GM18873 (cell line): ENCODE measurements around the gene AXIN2.

Experiments used
- ATAC-seq: cut with Tn5 transposase; IDR thresholded peaks from one replicate; pipeline ENCODE4 v1.9.1; 2021; ENCODE audit warnings: mild to moderate bottlenecking, moderate library complexity, moderate number of reproducible peaks; ENCODE audit not compliant: unreplicated experiment, low FRiP score

AXIN2 gene

GRCh38 chr17:65556014-65556909, 5.2 kb downstream of the AXIN2 start:
- no peak for ATAC-seq

- no peak for ATAC-seq
Measured at GRCh38 chr17:65554553-65555223, 6.8 kb downstream of the AXIN2 start.

DNA sequence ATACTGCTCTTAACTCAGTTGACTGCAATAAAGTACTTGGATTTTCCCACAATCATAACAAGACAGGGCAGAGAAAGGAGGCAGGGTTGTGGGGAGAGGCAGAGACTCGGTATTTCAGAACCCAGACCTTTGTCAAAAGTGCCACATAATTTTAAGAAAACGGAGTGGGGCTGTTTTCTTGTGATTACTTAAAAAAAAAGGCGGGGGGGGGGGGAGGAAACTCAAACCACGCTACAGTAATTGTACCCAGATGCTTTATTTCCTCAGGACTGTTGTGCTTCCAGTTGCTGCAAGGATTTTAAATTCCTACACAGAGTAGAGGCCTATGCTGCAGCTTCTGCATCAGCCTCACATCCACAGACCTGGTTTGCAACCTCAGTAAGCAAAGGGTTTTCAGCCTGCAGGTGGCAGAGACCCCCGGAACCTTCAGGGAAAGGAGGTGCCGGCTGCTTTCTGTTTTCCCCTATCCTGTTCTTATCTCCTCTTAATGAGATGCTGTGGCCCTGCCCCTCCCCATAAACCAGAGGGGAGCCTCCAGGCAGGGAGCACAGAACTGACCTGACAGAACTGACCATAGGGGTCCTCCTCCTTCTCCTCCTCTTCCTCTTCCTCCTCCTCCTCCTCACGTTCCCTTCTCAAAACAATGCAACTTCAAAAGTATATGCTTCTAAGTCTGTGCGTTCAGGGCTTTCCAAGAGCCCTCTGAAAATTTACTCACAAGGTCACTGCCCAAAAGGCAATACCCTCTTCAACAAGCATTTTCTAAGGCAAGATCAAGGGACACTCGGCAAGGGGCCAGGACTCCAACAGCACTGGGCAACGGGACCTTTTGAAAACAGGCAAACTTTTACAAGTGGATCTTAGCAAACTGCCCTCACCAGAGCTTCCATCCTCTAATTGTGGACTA, 7.5 kb downstream of the AXIN2 start:
- ATAC-seq: no peak

DNA sequence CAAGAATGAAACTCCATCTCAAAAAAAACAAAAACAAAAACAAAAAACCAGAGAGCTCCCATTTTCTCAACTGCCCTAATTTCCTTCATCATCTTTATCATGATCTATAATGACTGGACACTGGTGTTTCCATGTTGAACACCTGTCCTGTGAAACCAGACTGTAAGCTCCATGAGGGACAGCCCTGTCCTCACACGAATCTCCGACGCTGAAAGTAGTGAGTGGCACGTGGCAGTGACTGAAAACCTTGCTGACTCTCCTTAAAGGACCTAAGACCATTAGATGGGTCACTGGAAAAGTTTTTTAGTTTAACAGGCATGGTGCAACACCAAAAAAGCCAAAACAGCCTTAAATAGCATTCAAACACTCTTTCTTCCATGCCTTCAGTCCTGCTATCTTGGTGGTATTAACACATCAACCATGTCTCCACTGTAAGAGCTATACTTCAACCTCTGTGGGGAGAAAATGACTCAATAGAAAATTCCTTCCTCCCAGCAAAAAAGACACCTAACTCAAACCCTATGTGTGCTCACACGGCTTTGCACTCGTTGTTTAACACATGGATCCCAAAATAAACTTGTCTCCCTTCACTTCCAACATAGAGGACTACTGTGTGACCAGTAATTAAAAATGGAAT, 8.3 kb downstream of the AXIN2 start:
- ATAC-seq: no peak

DNA sequence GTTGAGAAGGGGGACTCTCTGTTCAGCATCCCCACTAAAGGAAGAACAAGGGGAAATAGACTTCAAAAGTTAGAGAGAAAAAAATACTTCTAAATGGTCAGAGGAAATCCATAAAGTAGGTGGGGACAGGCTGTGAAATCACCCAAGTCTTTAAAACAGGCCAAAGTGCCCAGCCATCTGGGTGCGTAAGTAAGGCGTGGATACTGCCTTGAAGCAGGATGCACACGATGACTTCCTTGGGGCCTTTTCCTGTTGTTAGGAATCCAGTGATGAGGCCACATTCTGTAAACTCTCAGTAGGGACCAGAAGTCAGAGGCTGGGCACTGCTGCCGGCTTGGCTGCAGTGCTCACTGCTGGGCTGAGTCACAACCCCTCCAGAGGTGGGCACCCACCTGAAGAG, 9.2 kb downstream of the AXIN2 start:
- ATAC-seq: no peak

- ATAC-seq: no peak
Measured at GRCh38 chr17:65551267-65552040, 10.0 kb downstream of the AXIN2 start.

DNA sequence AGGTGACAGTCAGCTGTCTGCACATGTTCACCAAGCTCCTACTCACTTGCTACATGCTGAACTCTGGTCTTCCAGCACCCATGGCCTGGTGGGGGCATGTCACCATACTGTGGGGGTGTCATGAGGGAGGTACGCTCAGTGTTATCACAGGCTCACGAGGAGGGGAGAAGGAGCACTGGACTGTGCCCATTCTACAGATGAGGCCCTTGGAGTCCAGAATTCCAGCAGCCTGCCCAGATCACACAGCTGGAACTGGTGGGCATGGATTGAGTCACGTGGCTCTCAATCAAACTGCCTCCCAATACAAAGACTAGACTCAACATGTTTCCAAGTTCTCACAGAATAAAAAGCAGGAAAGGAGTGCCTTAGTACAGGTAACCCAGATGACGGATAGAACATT, 10.7 kb downstream of the AXIN2 start:
- no peak for ATAC-seq

GRCh38 chr17:65550075-65550662, 11.3 kb downstream of the AXIN2 start:
- ATAC-seq: no peak

- ATAC-seq: no peak
Measured at GRCh38 chr17:65548269-65548969, 13.0 kb downstream of the AXIN2 start.

GRCh38 chr17:65547253-65547670, 14.2 kb downstream of the AXIN2 start:
- ATAC-seq: no peak

- no peak for ATAC-seq
Measured at GRCh38 chr17:65546579-65546978, 14.9 kb downstream of the AXIN2 start.

- ATAC-seq: no peak
Measured at GRCh38 chr17:65545705-65546523, 15.5 kb downstream of the AXIN2 start.

DNA sequence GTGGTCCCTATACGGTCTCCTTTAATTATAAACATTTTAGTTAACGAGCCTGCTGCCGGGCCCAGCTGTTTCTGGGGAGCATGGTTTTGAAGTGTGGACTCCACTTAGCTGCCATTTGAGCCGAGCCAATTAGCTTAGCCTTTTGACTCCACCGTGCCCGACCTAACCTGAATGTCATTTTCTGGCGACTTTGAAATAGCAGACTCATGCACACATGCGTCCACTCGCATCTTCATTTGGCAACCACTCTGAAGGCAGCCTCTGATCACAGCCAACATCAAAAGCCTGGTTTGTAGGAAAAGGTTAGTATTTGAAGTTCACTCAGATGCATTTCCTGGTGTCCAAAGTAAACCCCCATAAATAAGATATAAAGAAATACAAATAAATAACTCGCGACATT, 16.8 kb downstream of the AXIN2 start:
- no peak for ATAC-seq

DNA sequence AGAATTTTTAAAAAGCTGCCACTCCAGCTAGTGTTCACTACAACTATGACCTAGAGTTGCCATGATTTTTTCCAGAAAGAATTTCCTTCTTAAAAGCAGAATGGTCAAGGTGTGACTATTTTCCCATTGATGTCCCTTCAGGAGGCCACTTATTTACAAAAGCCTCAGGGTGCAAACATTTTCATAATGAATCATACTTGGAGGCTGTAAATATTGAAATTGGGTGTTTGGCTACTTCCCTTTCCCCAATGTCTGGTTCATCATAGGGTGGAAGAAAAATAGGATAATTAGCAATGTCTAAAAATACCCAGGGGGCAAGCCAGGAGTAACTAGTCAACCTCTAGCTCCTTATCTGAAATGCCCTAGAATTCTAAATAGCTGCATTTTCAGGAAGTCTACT, 18.8 kb downstream of the AXIN2 start:
- no peak for ATAC-seq

DNA sequence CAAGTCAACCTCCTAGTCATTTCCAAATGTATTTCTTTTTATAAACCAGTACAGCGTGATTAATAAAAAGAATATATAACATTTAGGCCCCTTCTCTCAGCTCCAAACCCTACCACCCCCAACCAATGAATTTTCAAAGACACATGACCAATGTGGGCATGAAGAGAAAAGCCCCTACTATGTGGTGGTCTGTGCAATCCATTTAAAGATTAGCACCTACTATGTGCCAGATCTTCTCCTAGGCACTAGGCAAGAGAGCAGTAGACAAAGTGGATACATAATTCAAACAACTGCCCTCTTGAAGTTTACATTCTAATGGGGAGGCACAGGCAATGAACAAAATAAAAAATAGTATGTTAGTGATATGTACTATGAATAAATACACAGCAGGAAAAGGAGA, 19.4 kb downstream of the AXIN2 start:
- ATAC-seq: no peak

- ATAC-seq: no peak
Measured at GRCh38 chr17:65541453-65541852, 20.0 kb downstream of the AXIN2 start.

- no peak for ATAC-seq
Measured at GRCh38 chr17:65539630-65540266, 21.7 kb downstream of the AXIN2 start.
